ENCODE results near the gene BORCS6. TPM values are rescaled to one million over a fixed set of nuclear protein-coding genes. Genes with fewer than 3 reads are reported as not detected.
A peak's percentile ranks its signal among the peaks of the same experiment; 100 is the strongest.

BORCS6 gene
- total and polyA plus RNA-seq, 9 of the 15 experiments (the other 6 are each of a cell fraction or from before 2014, with no cell fraction given): 0.01 to 7.4 (median 2.3) TPM

DNA sequence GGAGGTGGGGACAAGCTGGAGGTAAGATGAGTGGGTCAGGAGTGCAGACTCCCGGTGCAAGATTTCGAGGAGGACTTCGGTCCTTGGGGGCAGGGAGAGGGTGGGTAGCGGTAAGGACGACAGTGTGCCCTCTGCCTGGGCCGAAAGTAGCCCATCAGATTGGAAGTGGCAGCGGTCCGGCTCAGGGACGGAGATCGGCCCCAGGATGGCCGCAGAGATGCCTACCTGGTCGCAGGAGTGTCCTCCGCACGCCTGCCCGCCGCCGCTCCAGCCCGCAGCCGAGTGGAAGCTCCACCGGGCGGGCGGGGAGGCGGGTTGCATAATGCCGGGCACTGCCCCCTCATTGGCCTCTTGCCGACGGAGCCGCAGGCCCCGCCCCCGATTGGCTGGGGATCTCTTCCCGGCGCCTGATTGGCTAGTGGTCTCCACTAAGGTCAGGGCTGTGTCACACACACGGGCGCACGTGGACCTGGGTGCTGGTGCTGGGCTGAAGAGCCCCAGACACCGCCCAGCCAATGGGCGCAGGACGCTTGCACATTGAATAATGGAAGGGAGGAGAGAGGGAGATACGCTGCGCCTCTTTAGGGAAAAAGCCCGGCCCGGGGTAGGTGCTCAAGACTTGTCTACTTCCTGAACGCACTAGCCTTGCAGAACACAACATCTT, 37.7 kb downstream of the BORCS6 start, which contains the start of gene PER1 (continued):
- TF ChIP-seq, protein P1, sequence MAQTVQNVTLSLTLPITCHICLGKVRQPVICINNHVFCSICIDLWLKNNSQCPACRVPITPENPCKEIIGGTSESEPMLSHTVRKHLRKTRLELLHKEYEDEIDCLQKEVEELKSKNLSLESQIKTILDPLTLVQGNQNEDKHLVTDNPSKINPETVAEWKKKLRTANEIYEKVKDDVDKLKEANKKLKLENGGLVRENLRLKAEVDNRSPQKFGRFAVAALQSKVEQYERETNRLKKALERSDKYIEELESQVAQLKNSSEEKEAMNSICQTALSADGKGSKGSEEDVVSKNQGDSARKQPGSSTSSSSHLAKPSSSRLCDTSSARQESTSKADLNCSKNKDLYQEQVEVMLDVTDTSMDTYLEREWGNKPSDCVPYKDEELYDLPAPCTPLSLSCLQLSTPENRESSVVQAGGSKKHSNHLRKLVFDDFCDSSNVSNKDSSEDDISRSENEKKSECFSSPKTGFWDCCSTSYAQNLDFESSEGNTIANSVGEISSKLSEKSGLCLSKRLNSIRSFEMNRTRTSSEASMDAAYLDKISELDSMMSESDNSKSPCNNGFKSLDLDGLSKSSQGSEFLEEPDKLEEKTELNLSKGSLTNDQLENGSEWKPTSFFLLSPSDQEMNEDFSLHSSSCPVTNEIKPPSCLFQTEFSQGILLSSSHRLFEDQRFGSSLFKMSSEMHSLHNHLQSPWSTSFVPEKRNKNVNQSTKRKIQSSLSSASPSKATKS (CRISPR knock-in tag; IDR thresholded peaks at IDR 0.05): no peak
- no peak for TF ChIP-seq CBX5 (IDR thresholded peaks at IDR 0.05; ENCODE audit: borderline replicate concordance, low read depth)
- no peak for TF ChIP-seq HNRNPUL1 (IDR thresholded peaks at IDR 0.05; ENCODE audit: low read length)
- TF ChIP-seq ZNF124 (CRISPR knock-in tag; IDR thresholded peaks at IDR 0.05): no peak
- no peak for TF ChIP-seq PTBP1 (IDR thresholded peaks at IDR 0.05; ENCODE audit: low read depth, low read length)
- TF ChIP-seq RBFOX2 (IDR thresholded peaks at IDR 0.05; ENCODE audit: low read depth, low read length): peak; percentile 82
- TF ChIP-seq, protein P2, sequence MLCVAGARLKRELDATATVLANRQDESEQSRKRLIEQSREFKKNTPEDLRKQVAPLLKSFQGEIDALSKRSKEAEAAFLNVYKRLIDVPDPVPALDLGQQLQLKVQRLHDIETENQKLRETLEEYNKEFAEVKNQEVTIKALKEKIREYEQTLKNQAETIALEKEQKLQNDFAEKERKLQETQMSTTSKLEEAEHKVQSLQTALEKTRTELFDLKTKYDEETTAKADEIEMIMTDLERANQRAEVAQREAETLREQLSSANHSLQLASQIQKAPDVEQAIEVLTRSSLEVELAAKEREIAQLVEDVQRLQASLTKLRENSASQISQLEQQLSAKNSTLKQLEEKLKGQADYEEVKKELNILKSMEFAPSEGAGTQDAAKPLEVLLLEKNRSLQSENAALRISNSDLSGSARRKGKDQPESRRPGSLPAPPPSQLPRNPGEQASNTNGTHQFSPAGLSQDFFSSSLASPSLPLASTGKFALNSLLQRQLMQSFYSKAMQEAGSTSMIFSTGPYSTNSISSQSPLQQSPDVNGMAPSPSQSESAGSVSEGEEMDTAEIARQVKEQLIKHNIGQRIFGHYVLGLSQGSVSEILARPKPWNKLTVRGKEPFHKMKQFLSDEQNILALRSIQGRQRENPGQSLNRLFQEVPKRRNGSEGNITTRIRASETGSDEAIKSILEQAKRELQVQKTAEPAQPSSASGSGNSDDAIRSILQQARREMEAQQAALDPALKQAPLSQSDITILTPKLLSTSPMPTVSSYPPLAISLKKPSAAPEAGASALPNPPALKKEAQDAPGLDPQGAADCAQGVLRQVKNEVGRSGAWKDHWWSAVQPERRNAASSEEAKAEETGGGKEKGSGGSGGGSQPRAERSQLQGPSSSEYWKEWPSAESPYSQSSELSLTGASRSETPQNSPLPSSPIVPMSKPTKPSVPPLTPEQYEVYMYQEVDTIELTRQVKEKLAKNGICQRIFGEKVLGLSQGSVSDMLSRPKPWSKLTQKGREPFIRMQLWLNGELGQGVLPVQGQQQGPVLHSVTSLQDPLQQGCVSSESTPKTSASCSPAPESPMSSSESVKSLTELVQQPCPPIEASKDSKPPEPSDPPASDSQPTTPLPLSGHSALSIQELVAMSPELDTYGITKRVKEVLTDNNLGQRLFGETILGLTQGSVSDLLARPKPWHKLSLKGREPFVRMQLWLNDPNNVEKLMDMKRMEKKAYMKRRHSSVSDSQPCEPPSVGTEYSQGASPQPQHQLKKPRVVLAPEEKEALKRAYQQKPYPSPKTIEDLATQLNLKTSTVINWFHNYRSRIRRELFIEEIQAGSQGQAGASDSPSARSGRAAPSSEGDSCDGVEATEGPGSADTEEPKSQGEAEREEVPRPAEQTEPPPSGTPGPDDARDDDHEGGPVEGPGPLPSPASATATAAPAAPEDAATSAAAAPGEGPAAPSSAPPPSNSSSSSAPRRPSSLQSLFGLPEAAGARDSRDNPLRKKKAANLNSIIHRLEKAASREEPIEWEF (CRISPR knock-in tag; IDR thresholded peaks at IDR 0.05): no peak
- TF ChIP-seq EGR1 (conservative IDR thresholded peaks at IDR 0.05): peak; percentile 52; the same call in 1 of the 2 replicates
- TF ChIP-seq, protein P3, sequence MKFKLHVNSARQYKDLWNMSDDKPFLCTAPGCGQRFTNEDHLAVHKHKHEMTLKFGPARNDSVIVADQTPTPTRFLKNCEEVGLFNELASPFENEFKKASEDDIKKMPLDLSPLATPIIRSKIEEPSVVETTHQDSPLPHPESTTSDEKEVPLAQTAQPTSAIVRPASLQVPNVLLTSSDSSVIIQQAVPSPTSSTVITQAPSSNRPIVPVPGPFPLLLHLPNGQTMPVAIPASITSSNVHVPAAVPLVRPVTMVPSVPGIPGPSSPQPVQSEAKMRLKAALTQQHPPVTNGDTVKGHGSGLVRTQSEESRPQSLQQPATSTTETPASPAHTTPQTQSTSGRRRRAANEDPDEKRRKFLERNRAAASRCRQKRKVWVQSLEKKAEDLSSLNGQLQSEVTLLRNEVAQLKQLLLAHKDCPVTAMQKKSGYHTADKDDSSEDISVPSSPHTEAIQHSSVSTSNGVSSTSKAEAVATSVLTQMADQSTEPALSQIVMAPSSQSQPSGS (CRISPR knock-in tag; IDR thresholded peaks at IDR 0.05): no peak
- TF ChIP-seq, protein P4, sequence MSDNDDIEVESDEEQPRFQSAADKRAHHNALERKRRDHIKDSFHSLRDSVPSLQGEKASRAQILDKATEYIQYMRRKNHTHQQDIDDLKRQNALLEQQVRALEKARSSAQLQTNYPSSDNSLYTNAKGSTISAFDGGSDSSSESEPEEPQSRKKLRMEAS (CRISPR knock-in tag; IDR thresholded peaks at IDR 0.05): peak; percentile 85
- no peak for TF ChIP-seq KDM5B (IDR thresholded peaks at IDR 0.05; ENCODE audit: insufficient replicate concordance, low read depth, low read length)
- no peak for TF ChIP-seq STAG1 (CRISPR knock-in tag; IDR thresholded peaks at IDR 0.05; ENCODE audit: borderline replicate concordance)
- TF ChIP-seq ZFP36 (IDR thresholded peaks at IDR 0.05; ENCODE audit: low read depth, low read length, partially characterized antibody): no peak
- TF ChIP-seq NFRKB (IDR thresholded peaks at IDR 0.05; ENCODE audit: low read depth): no peak
- TF ChIP-seq ZNF41 (CRISPR knock-in tag; conservative IDR thresholded peaks at IDR 0.05): no peak
- TF ChIP-seq KDM1A (IDR thresholded peaks at IDR 0.05): no peak
- peak; percentile 73 for TF ChIP-seq HMGN3 (IDR thresholded peaks at IDR 0.05; ENCODE audit: borderline replicate concordance, extremely low read depth, insufficient read length, low read depth, low read length)
- no peak for TF ChIP-seq HNRNPH1 (optimal IDR thresholded peaks at IDR 0.05; ENCODE audit: low read depth, low read length)
- TF ChIP-seq FOXA3 (CRISPR knock-in tag; conservative IDR thresholded peaks at IDR 0.05 in 1 of 2, IDR thresholded peaks at IDR 0.05 in 1 of 2): no peak
